A673 (cell line): ENCODE data around the gene MYH15. TPM values are rescaled to one million over a fixed set of nuclear protein-coding genes. Genes with fewer than 3 reads are reported as not detected.
A peak's percentile ranks its signal among the peaks of the same experiment; 100 is the strongest.

Source experiments
- BruUV-seq: library from RNA; stranded (reverse); fragments of 400-500 nt; replicated peaks from 2 replicates; lab custom pipeline; 2021; lab: Mats Ljungman, UMichigan
- CTCF ChIA-PET: fragments of 300-600 bp; sonication (Branson Sonifier 250); formaldehyde crosslinking; loops from one replicate; lab custom pipeline; 2022; ENCODE audit warnings: antibody characterized with exemption; lab: Charles Lee
- POLR2A ChIA-PET: fragments of 300-600 bp; sonication (Branson Sonifier 250); formaldehyde crosslinking; loops from one replicate; lab custom pipeline; 2022; ENCODE audit warnings: antibody characterized with exemption; ENCODE audit not compliant: low non-redundant PET; lab: Charles Lee
- DNase-seq: peaks from one replicate; pipeline ENCODE4 v3.0.0-alpha.2; 2015; ENCODE audit warnings: low spot score
- H3K27ac ChIP-seq: fragments of 200-600 bp; sonication (generic); 2 replicates; pipeline ENCODE4 v1.5.1; 2016; ENCODE audit warnings: mixed run types, low read depth, mild to moderate bottlenecking, mixed read lengths, antibody characterized with exemption, low read length; ENCODE audit not compliant: poor library complexity, severe bottlenecking
- H3K27me3 ChIP-seq: fragments of 200-600 bp; sonication (generic); replicated peaks from 2 replicates; pipeline ENCODE4 v1.6.1; 2017; ENCODE audit warnings: mixed run types, low read depth, mild to moderate bottlenecking, mixed read lengths, antibody characterized with exemption, low read length; ENCODE audit not compliant: insufficient read depth, poor library complexity
- H3K36me3 ChIP-seq: fragments of 200-600 bp; sonication (generic); 2 replicates; pipeline ENCODE4 v1.6.1; 2016; ENCODE audit warnings: mixed run types, mild to moderate bottlenecking, mixed read lengths, antibody characterized with exemption, low read length; ENCODE audit not compliant: insufficient read depth, poor library complexity, severe bottlenecking
- H3K4me1 ChIP-seq: fragments of 200-600 bp; sonication (generic); 2 replicates; pipeline ENCODE4 v1.6.1; 2017; ENCODE audit warnings: mixed run types, mild to moderate bottlenecking, mixed read lengths, antibody characterized with exemption, low read length; ENCODE audit not compliant: insufficient read depth, poor library complexity, severe bottlenecking
- H3K4me3 ChIP-seq: fragments of 200-600 bp; sonication (generic); 2 replicates; pipeline ENCODE4 v1.5.1; 2016; ENCODE audit warnings: low read depth, mixed run types, mild to moderate bottlenecking, mixed read lengths, low read length; ENCODE audit not compliant: poor library complexity, severe bottlenecking
- H3K9me3 ChIP-seq: fragments of 200-600 bp; sonication (generic); 2 replicates; pipeline ENCODE4 v1.6.1; 2016; ENCODE audit warnings: mixed run types, low read depth, mild to moderate bottlenecking, mixed read lengths, antibody characterized with exemption, low read length; ENCODE audit not compliant: poor library complexity, severe bottlenecking
- CTCF ChIP-seq: fragments of 300-800, 200-600 bp; sonication (generic); conservative IDR thresholded peaks from 2 replicates; pipeline ENCODE4 v1.5.1; 2017; ENCODE audit warnings: low read depth, mild to moderate bottlenecking, antibody characterized with exemption, low read length, moderate library complexity, mixed read lengths
- EZH2 ChIP-seq: fragments of 200-600 bp; sonication (generic); IDR thresholded peaks from 2 replicates; pipeline ENCODE4 v1.6.1; 2017; ENCODE audit warnings: borderline replicate concordance, low read depth, mild to moderate bottlenecking, mixed read lengths, antibody characterized with exemption, low read length; ENCODE audit not compliant: poor library complexity, severe bottlenecking
- intact Hi-C: fragments of 100-400 bp; cut with micrococcal nuclease; formaldehyde crosslinking; loops from one replicate; pipeline ENCODE4 v1.10.0; 2022; ENCODE audit not compliant: unreplicated experiment
- total RNA-seq: library from RNA; stranded (reverse); gene quantifications from 2 replicates; pipeline ENCODE4 v1.2.3, GENCODE V29; 2021

The MYH15 gene
- total RNA-seq, 1 experiment from 2014 or later, result 1.2 TPM

- ChIA-PET POLR2A (no interaction called here), CTCF (no interaction called here)
- H3K9me3 ChIP-seq, result no peaks in the 10 kb centered on the region
- no TSS peak for BruUV-seq
- no peaks in the 10 kb centered on the region for H3K27me3 ChIP-seq
- TF ChIP-seq EZH2, result no peak
- TF ChIP-seq CTCF, result no peak
- intact Hi-C loops, result no loop called here
- no peak overlapping the region for H3K4me3 ChIP-seq
- DNase-seq, result no peak
- no peak overlapping the region for H3K27ac ChIP-seq
- no peaks in the 10 kb centered on the region for H3K36me3 ChIP-seq
- no peaks in the 10 kb centered on the region for H3K4me1 ChIP-seq
Measured at GRCh38 chr3:108391917-108392593, 118.3 kb downstream of the MYH15 start.

- Histone ChIP-seq H3K4me1 (no peaks in the 10 kb centered on the region), H3K27me3 (no peaks in the 10 kb centered on the region), H3K36me3 (no peaks in the 10 kb centered on the region), H3K27ac (no peak overlapping the region), H3K4me3 (no peak overlapping the region), H3K9me3 (no peaks in the 10 kb centered on the region)
- BruUV-seq, result no TSS peak
- TF ChIP-seq EZH2, result no peak
- no peak for TF ChIP-seq CTCF
- DNase-seq, result no peak
- intact Hi-C loops, result no loop called here
- ChIA-PET POLR2A (no interaction called here), CTCF (no interaction called here)
Measured at GRCh38 chr3:108389372-108389771, 121.0 kb downstream of the MYH15 start.

- H3K36me3 ChIP-seq, result no peaks in the 10 kb centered on the region
- ChIA-PET POLR2A (no interaction called here), CTCF (no interaction called here)
- no TSS peak for BruUV-seq
- H3K4me1 ChIP-seq, result no peaks in the 10 kb centered on the region
- H3K9me3 ChIP-seq, result no peaks in the 10 kb centered on the region
- no peaks in the 10 kb centered on the region for H3K27me3 ChIP-seq
- intact Hi-C loops, result no loop called here
- peak; percentile 17 for DNase-seq
- no peak overlapping the region for H3K27ac ChIP-seq
- TF ChIP-seq CTCF (no peak), EZH2 (no peak)
- H3K4me3 ChIP-seq, result no peak overlapping the region
Measured at GRCh38 chr3:108388136-108389132, 122.0 kb downstream of the MYH15 start.
